A673 (cell line): ENCODE results near the gene MVK. TPM values are rescaled to one million over a fixed set of nuclear protein-coding genes. Genes with fewer than 3 reads are reported as not detected.

Experiments
- BruUV-seq: library from RNA; stranded (reverse); fragments of 400-500 nt; replicated peaks from 2 replicates; lab custom pipeline; 2021; lab: Mats Ljungman, UMichigan
- CTCF ChIA-PET: fragments of 300-600 bp; sonication (Branson Sonifier 250); formaldehyde crosslinking; loops from one replicate; lab custom pipeline; 2022; ENCODE audit warnings: antibody characterized with exemption; lab: Charles Lee
- POLR2A ChIA-PET: fragments of 300-600 bp; sonication (Branson Sonifier 250); formaldehyde crosslinking; loops from one replicate; lab custom pipeline; 2022; ENCODE audit warnings: antibody characterized with exemption; ENCODE audit not compliant: low non-redundant PET; lab: Charles Lee
- DNase-seq: peaks from one replicate; pipeline ENCODE4 v3.0.0-alpha.2; 2015; ENCODE audit warnings: low spot score
- H3K27ac ChIP-seq: fragments of 200-600 bp; sonication (generic); 2 replicates; pipeline ENCODE4 v1.5.1; 2016; ENCODE audit warnings: mixed run types, low read depth, mild to moderate bottlenecking, mixed read lengths, antibody characterized with exemption, low read length; ENCODE audit not compliant: poor library complexity, severe bottlenecking
- H3K27me3 ChIP-seq: fragments of 200-600 bp; sonication (generic); replicated peaks from 2 replicates; pipeline ENCODE4 v1.6.1; 2017; ENCODE audit warnings: mixed run types, low read depth, mild to moderate bottlenecking, mixed read lengths, antibody characterized with exemption, low read length; ENCODE audit not compliant: insufficient read depth, poor library complexity
- H3K36me3 ChIP-seq: fragments of 200-600 bp; sonication (generic); 2 replicates; pipeline ENCODE4 v1.6.1; 2016; ENCODE audit warnings: mixed run types, mild to moderate bottlenecking, mixed read lengths, antibody characterized with exemption, low read length; ENCODE audit not compliant: insufficient read depth, poor library complexity, severe bottlenecking
- H3K4me1 ChIP-seq: fragments of 200-600 bp; sonication (generic); 2 replicates; pipeline ENCODE4 v1.6.1; 2017; ENCODE audit warnings: mixed run types, mild to moderate bottlenecking, mixed read lengths, antibody characterized with exemption, low read length; ENCODE audit not compliant: insufficient read depth, poor library complexity, severe bottlenecking
- H3K4me3 ChIP-seq: fragments of 200-600 bp; sonication (generic); 2 replicates; pipeline ENCODE4 v1.5.1; 2016; ENCODE audit warnings: low read depth, mixed run types, mild to moderate bottlenecking, mixed read lengths, low read length; ENCODE audit not compliant: poor library complexity, severe bottlenecking
- H3K9me3 ChIP-seq: fragments of 200-600 bp; sonication (generic); 2 replicates; pipeline ENCODE4 v1.6.1; 2016; ENCODE audit warnings: mixed run types, low read depth, mild to moderate bottlenecking, mixed read lengths, antibody characterized with exemption, low read length; ENCODE audit not compliant: poor library complexity, severe bottlenecking
- CTCF ChIP-seq: fragments of 300-800, 200-600 bp; sonication (generic); conservative IDR thresholded peaks from 2 replicates; pipeline ENCODE4 v1.5.1; 2017; ENCODE audit warnings: low read depth, mild to moderate bottlenecking, antibody characterized with exemption, low read length, moderate library complexity, mixed read lengths
- EZH2 ChIP-seq: fragments of 200-600 bp; sonication (generic); IDR thresholded peaks from 2 replicates; pipeline ENCODE4 v1.6.1; 2017; ENCODE audit warnings: borderline replicate concordance, low read depth, mild to moderate bottlenecking, mixed read lengths, antibody characterized with exemption, low read length; ENCODE audit not compliant: poor library complexity, severe bottlenecking
- intact Hi-C: fragments of 100-400 bp; cut with micrococcal nuclease; formaldehyde crosslinking; loops from one replicate; pipeline ENCODE4 v1.10.0; 2022; ENCODE audit not compliant: unreplicated experiment
- total RNA-seq: library from RNA; stranded (reverse); gene quantifications from 2 replicates; pipeline ENCODE4 v1.2.3, GENCODE V29; 2021

MVK gene
- total RNA-seq, 1 experiment from 2014 or later: 56.0 TPM

- no peak for DNase-seq
- ChIA-PET POLR2A (no interaction called here), CTCF (no interaction called here)
- TF ChIP-seq EZH2 (no peak), CTCF (no peak)
- Histone ChIP-seq H3K9me3 (no peaks in the 10 kb centered on the region), H3K4me1 (peaks cover 2% of the 10 kb centered on the region), H3K27ac (no peak overlapping the region), H3K36me3 (peaks cover 82% of the 10 kb centered on the region), H3K27me3 (no peaks in the 10 kb centered on the region), H3K4me3 (no peak overlapping the region)
- intact Hi-C loops: no loop called here
- no TSS peak for BruUV-seq
Observed at GRCh38 chr12:109579639-109580038, 6.0 kb downstream of the MVK start.

GRCh38 chr12:109580272-109580671 lies 6.7 kb downstream of the MVK start:
- Histone ChIP-seq H3K27me3 (no peaks in the 10 kb centered on the region), H3K27ac (no peak overlapping the region), H3K4me3 (no peak overlapping the region), H3K4me1 (no peaks in the 10 kb centered on the region), H3K36me3 (peaks cover 79% of the 10 kb centered on the region), H3K9me3 (no peaks in the 10 kb centered on the region)
- no peak for DNase-seq
- CTCF ChIA-PET: no interaction called here
- POLR2A ChIA-PET: no interaction called here
- no TSS peak for BruUV-seq
- intact Hi-C loops: no loop called here
- no peak for TF ChIP-seq EZH2

GRCh38 chr12:109580684-109581333 lies 7.2 kb downstream of the MVK start:
- TF ChIP-seq EZH2 (no peak), CTCF (no peak)
- BruUV-seq: no TSS peak
- Histone ChIP-seq H3K27me3 (no peaks in the 10 kb centered on the region), H3K4me1 (no peaks in the 10 kb centered on the region), H3K4me3 (no peak overlapping the region), H3K27ac (no peak overlapping the region), H3K36me3 (peaks cover 76% of the 10 kb centered on the region), H3K9me3 (no peaks in the 10 kb centered on the region)
- intact Hi-C loops: no loop called here
- POLR2A ChIA-PET: no interaction called here
- DNase-seq: no peak
- CTCF ChIA-PET: no interaction called here

- H3K4me3 ChIP-seq: no peak overlapping the region
- ChIA-PET CTCF (no interaction called here), POLR2A (no interaction called here)
- no peak for DNase-seq
- H3K27ac ChIP-seq: no peak overlapping the region
- intact Hi-C loops: no loop called here
- no peaks in the 10 kb centered on the region for H3K27me3 ChIP-seq
- TF ChIP-seq EZH2: no peak
- no peaks in the 10 kb centered on the region for H3K9me3 ChIP-seq
- no peaks in the 10 kb centered on the region for H3K4me1 ChIP-seq
- no TSS peak for BruUV-seq
- peaks cover 76% of the 10 kb centered on the region for H3K36me3 ChIP-seq
Observed at GRCh38 chr12:109581334-109581691, 7.7 kb downstream of the MVK start.
